Liver (tissue), 3 donors: Measurements from ENCODE around the gene DHCR7.

ENCODE experiments used
- CTCF ChIP-seq: fragments of 150-350 bp; IDR thresholded peaks from 2 replicates; pipeline ENCODE4 v1.5.1; 2017; ENCODE audit warnings: improper control_type of control experiment, low read depth, low read length; ENCODE audit not compliant: missing input control
- EGR1 ChIP-seq, 2 donors: IDR thresholded peaks; 2 replicates each; pipeline ENCODE4 v1.6.1; 2016 to 2018; ENCODE audit warnings: antibody characterized with exemption in 2 of 2, low read depth in 2 of 2
- GABPA ChIP-seq, 2 donors: IDR thresholded peaks in 1 of 2; conservative IDR thresholded peaks in 1 of 2; 2 replicates each; pipeline ENCODE4 v1.6.1; 2016; ENCODE audit warnings: antibody characterized with exemption in 2 of 2, mild to moderate bottlenecking in 1 of 2, moderate library complexity in 1 of 2
- HNF4A ChIP-seq, 2 donors: conservative IDR thresholded peaks; 2 replicates each; pipeline ENCODE4 v1.6.1; 2016; ENCODE audit warnings: antibody characterized with exemption in 2 of 2, mild to moderate bottlenecking in 2 of 2
- JUND ChIP-seq, 2 donors: IDR thresholded peaks; 2 replicates each; pipeline ENCODE4 v1.6.1; 2016; ENCODE audit warnings: antibody characterized with exemption in 2 of 2
- MAX ChIP-seq: IDR thresholded peaks from 2 replicates; pipeline ENCODE4 v1.6.1; 2016; ENCODE audit warnings: antibody characterized with exemption
- REST ChIP-seq: IDR thresholded peaks from 2 replicates; pipeline ENCODE4 v1.6.1; 2016; ENCODE audit warnings: antibody characterized with exemption, mild to moderate bottlenecking
- RXRA ChIP-seq, 2 donors: IDR thresholded peaks; 2 replicates each; pipeline ENCODE4 v1.6.1; 2017 to 2018; ENCODE audit warnings: antibody characterized with exemption in 2 of 2, mild to moderate bottlenecking in 1 of 2
- SP1 ChIP-seq: IDR thresholded peaks from 2 replicates; pipeline ENCODE4 v1.6.1; 2018; ENCODE audit warnings: antibody characterized with exemption, mild to moderate bottlenecking
- YY1 ChIP-seq: IDR thresholded peaks from 2 replicates; pipeline ENCODE4 v1.6.1; 2016; ENCODE audit warnings: antibody characterized with exemption, mild to moderate bottlenecking
- donor health status: healthy.
- donor health status: healthy.

GRCh38 chr11:71442880-71443279 lies 5.3 kb downstream of the DHCR7 start:
- TF ChIP-seq JUND (IDR thresholded peaks at IDR 0.05) (no peak), REST (no peak), CTCF (no peak), GABPA (IDR thresholded peaks at IDR 0.05 in 1 of 2, conservative IDR thresholded peaks at IDR 0.05 in 1 of 2) (no peak), MAX (no peak), YY1 (no peak), HNF4A (conservative IDR thresholded peaks at IDR 0.05) (no peak), SP1 (no peak), RXRA (IDR thresholded peaks at IDR 0.05) (no peak), EGR1 (IDR thresholded peaks at IDR 0.05; ENCODE audit: low read depth in 2 of 2) (no peak)
